ENCODE measurements around the gene POU6F1.
"Not testable (repeated sequence)": the region's sequence is repeated elsewhere in the genome, so short reads cannot be mapped to it uniquely, and the experiment has no call there.

Gene POU6F1

GRCh38 chr12:51229116-51229809 is 11.4 kb upstream of the POU6F1 start:
- FAIRE-seq (no peak), DNase-seq (ENCODE audit: insufficient read length, low spot score) (no peak)
- TF ChIP-seq CTCF (IDR thresholded peaks at IDR 0.05; ENCODE audit: insufficient read depth, missing control alignments) = no peak

GRCh38 chr12:51227962-51228361 is 10.1 kb upstream of the POU6F1 start:
- no peak for DNase-seq (ENCODE audit: insufficient read length, low spot score)
- no peak for TF ChIP-seq CTCF (IDR thresholded peaks at IDR 0.05; ENCODE audit: insufficient read depth, missing control alignments)
- no peak for FAIRE-seq

- FAIRE-seq; DNase-seq (ENCODE audit: insufficient read length, low spot score): not testable (repeated sequence)
Measured at GRCh38 chr12:51227112-51227511, 9.2 kb upstream of the POU6F1 start.

GRCh38 chr12:51225771-51226170 is 7.9 kb upstream of the POU6F1 start:
- DNase-seq (ENCODE audit: insufficient read length, low spot score) = no peak
- TF ChIP-seq CTCF (IDR thresholded peaks at IDR 0.05; ENCODE audit: insufficient read depth, missing control alignments) = no peak
- no peak for FAIRE-seq

- TF ChIP-seq CTCF (IDR thresholded peaks at IDR 0.05; ENCODE audit: insufficient read depth, missing control alignments) = no peak
- FAIRE-seq (no peak), DNase-seq (ENCODE audit: insufficient read length, low spot score) (no peak)
Measured at GRCh38 chr12:51225234-51225633, 7.4 kb upstream of the POU6F1 start.

GRCh38 chr12:51224625-51225024 is 6.8 kb upstream of the POU6F1 start:
- DNase-seq (ENCODE audit: insufficient read length, low spot score) = no peak
- no peak for FAIRE-seq
- no peak for TF ChIP-seq CTCF (IDR thresholded peaks at IDR 0.05; ENCODE audit: insufficient read depth, missing control alignments)

- DNase-seq (ENCODE audit: insufficient read length, low spot score) (no peak), FAIRE-seq (no peak)
- no peak for TF ChIP-seq CTCF (IDR thresholded peaks at IDR 0.05; ENCODE audit: insufficient read depth, missing control alignments)
Measured at GRCh38 chr12:51222461-51222860, 4.6 kb upstream of the POU6F1 start.

- peak; percentile 89 for FAIRE-seq
- DNase-seq (ENCODE audit: insufficient read length, low spot score) = not testable (repeated sequence)
Measured at GRCh38 chr12:51219857-51220256, 2.0 kb upstream of the POU6F1 start.

All from D721Med (cell line).